H9 (cell line): ENCODE data around the gene ZNF627. TPM values are rescaled to one million over a fixed set of nuclear protein-coding genes. Genes with fewer than 3 reads are reported as not detected.

Source experiments
- DNase-seq: peaks from one replicate; pipeline ENCODE4 v3.0.0-alpha.2; 2017
- H2AFZ ChIP-seq: one replicate; pipeline ENCODE4 v1.6.1; 2013; ENCODE audit warnings: mild to moderate bottlenecking, low read length, control low read depth, moderate library complexity
- H2AK5ac ChIP-seq: 2 replicates; pipeline ENCODE4 v1.6.1; 2013; ENCODE audit warnings: low read length, control low read depth, mixed read lengths; ENCODE audit not compliant: insufficient read length
- H2BK120ac ChIP-seq: one replicate; pipeline ENCODE4 v1.6.1; 2013; ENCODE audit warnings: low read depth, mild to moderate bottlenecking, low read length, control low read depth, inconsistent platforms; ENCODE audit not compliant: poor library complexity, severe bottlenecking
- H2BK12ac ChIP-seq: 2 replicates; pipeline ENCODE4 v1.6.1; 2013; ENCODE audit warnings: low read length, control low read depth, mixed read lengths, low read depth; ENCODE audit not compliant: insufficient read length
- H2BK15ac ChIP-seq: 2 replicates; pipeline ENCODE4 v1.6.1; 2013; ENCODE audit warnings: low read depth, low read length, control low read depth
- H2BK20ac ChIP-seq: one replicate; pipeline ENCODE4 v1.6.1; 2013; ENCODE audit warnings: low read depth, mild to moderate bottlenecking, low read length, control low read depth, inconsistent platforms; ENCODE audit not compliant: poor library complexity, severe bottlenecking
- H2BK5ac ChIP-seq: 2 replicates; pipeline ENCODE4 v1.6.1; 2013; ENCODE audit warnings: low read length, control low read depth, mixed read lengths; ENCODE audit not compliant: insufficient read length
- H3K14ac ChIP-seq: 2 replicates; pipeline ENCODE4 v1.6.1; 2013; ENCODE audit warnings: low read length, control low read depth; ENCODE audit not compliant: insufficient read depth
- H3K18ac ChIP-seq: 2 replicates; pipeline ENCODE4 v1.6.1; 2013; ENCODE audit warnings: low read depth, mild to moderate bottlenecking, mixed read lengths, low read length, control low read depth; ENCODE audit not compliant: insufficient read length
- H3K23ac ChIP-seq: 2 replicates; pipeline ENCODE4 v1.6.1; 2013; ENCODE audit warnings: low read length, control low read depth, mixed read lengths, low read depth; ENCODE audit not compliant: insufficient read length
- H3K23me2 ChIP-seq: 2 replicates; pipeline ENCODE4 v1.6.1; 2013; ENCODE audit warnings: low read depth, mild to moderate bottlenecking, mixed read lengths, low read length, control low read depth; ENCODE audit not compliant: insufficient read length, poor library complexity, severe bottlenecking
- H3K27ac ChIP-seq: 2 replicates; pipeline ENCODE4 v1.5.1; 2013; ENCODE audit warnings: low read length, control low read depth, mixed read lengths, low read depth; ENCODE audit not compliant: insufficient read length
- H3K27me3 ChIP-seq: 2 replicates; pipeline ENCODE4 v1.6.1; 2013; ENCODE audit warnings: low read length, control low read depth, inconsistent platforms; ENCODE audit not compliant: insufficient read depth
- H3K4ac ChIP-seq: 2 replicates; pipeline ENCODE4 v1.6.1; 2013; ENCODE audit warnings: low read depth, mild to moderate bottlenecking, control low read depth, inconsistent platforms, low read length, moderate library complexity
- H3K4me1 ChIP-seq: 2 replicates; pipeline ENCODE4 v1.6.1; 2013; ENCODE audit warnings: low read length, control low read depth, inconsistent platforms; ENCODE audit not compliant: insufficient read depth
- H3K4me2 ChIP-seq: 2 replicates; pipeline ENCODE4 v1.6.1; 2013; ENCODE audit warnings: low read length, control low read depth, mixed read lengths; ENCODE audit not compliant: insufficient read length, insufficient read depth
- H3K56ac ChIP-seq: 2 replicates; pipeline ENCODE4 v1.6.1; 2013; ENCODE audit warnings: low read depth, mild to moderate bottlenecking, mixed read lengths, low read length, control low read depth; ENCODE audit not compliant: insufficient read length
- H3K79me1 ChIP-seq: 2 replicates; pipeline ENCODE4 v1.6.1; 2013; ENCODE audit warnings: low read depth, mild to moderate bottlenecking, moderate library complexity, low read length, control low read depth, inconsistent platforms; ENCODE audit not compliant: insufficient read depth, poor library complexity, severe bottlenecking
- H3K79me2 ChIP-seq: 2 replicates; pipeline ENCODE4 v1.6.1; 2013; ENCODE audit warnings: low read length, control low read depth, inconsistent platforms; ENCODE audit not compliant: insufficient read depth
- H3K9ac ChIP-seq: 2 replicates; pipeline ENCODE4 v1.6.1; 2013; ENCODE audit warnings: low read length, control low read depth, mixed read lengths; ENCODE audit not compliant: insufficient read length; ENCODE audit errors: extremely low read depth
- H3K9me3 ChIP-seq: one replicate; pipeline ENCODE4 v1.6.1; 2013; ENCODE audit warnings: low read depth, low read length, inconsistent platforms; ENCODE audit not compliant: control insufficient read depth
- H3T11ph ChIP-seq: one replicate; pipeline ENCODE4 v1.6.1; 2013; ENCODE audit warnings: mild to moderate bottlenecking, low read length, control low read depth, inconsistent platforms
- H4K20me1 ChIP-seq: one replicate; pipeline ENCODE4 v1.6.1; 2013; ENCODE audit not compliant: control insufficient read depth, insufficient read length, insufficient read depth
- H4K5ac ChIP-seq: 2 replicates; pipeline ENCODE4 v1.6.1; 2013; ENCODE audit warnings: low read depth, mild to moderate bottlenecking, mixed read lengths, low read length, control low read depth; ENCODE audit not compliant: insufficient read length
- H4K8ac ChIP-seq: replicated peaks from 2 replicates; pipeline ENCODE4 v1.6.1; 2013; ENCODE audit warnings: low read length, control low read depth, mixed read lengths, low read depth; ENCODE audit not compliant: insufficient read length
- H4K91ac ChIP-seq: 2 replicates; pipeline ENCODE4 v1.6.1; 2013; ENCODE audit warnings: low read depth, mild to moderate bottlenecking, moderate library complexity, mixed read lengths, low read length, control low read depth; ENCODE audit not compliant: insufficient read length
- H3K27ac Mint-ChIP-seq, 3 experiments: 2 replicates in 2 of 3; 3 replicates in 1 of 3; pipeline ENCODE4 v1.8.0; 2020 to 2021; ENCODE audit warnings: mixed read lengths in 3 of 3, mild to moderate bottlenecking in 1 of 3, moderate library complexity in 1 of 3
- H3K27me3 Mint-ChIP-seq: 2 replicates; pipeline ENCODE4 v1.8.0; 2021; ENCODE audit warnings: low read depth, mild to moderate bottlenecking, moderate library complexity, mixed read lengths
- H3K36me3 Mint-ChIP-seq, 3 experiments: 2 replicates in 2 of 3; 3 replicates in 1 of 3; pipeline ENCODE4 v1.8.0; 2020 to 2021; ENCODE audit warnings: low read depth in 3 of 3, mixed read lengths in 3 of 3; ENCODE audit not compliant: insufficient read depth in 1 of 3
- H3K4me1 Mint-ChIP-seq, 2 experiments: 2 replicates each; pipeline ENCODE4 v1.8.0; 2020; ENCODE audit warnings: mixed read lengths in 2 of 2
- H3K4me3 Mint-ChIP-seq, 2 experiments: 2 replicates in 1 of 2; 3 replicates in 1 of 2; pipeline ENCODE4 v1.8.0; 2020 to 2021; ENCODE audit warnings: mild to moderate bottlenecking in 2 of 2, mixed read lengths in 2 of 2, moderate library complexity in 1 of 2
- H3K9me3 Mint-ChIP-seq, 2 experiments: 2 replicates in 1 of 2; 3 replicates in 1 of 2; pipeline ENCODE4 v1.8.0; 2020; ENCODE audit warnings: mild to moderate bottlenecking in 2 of 2, mixed read lengths in 2 of 2, moderate library complexity in 1 of 2
- CTCF ChIP-seq: fragments of 200-600 bp; sonication (generic); conservative IDR thresholded peaks from 3 replicates; pipeline ENCODE4 v1.8.0; 2021; ENCODE audit warnings: antibody characterized with exemption, mild to moderate bottlenecking
- WGBS: extraction: QIAGEN DNeasy Blood & Tissue Kit; methylation state at CpG from one replicate; pipeline ENCODE4 v1.1.7; 2013; ENCODE audit warnings: missing lambda C conversion rate, low lambda C conversion rate, mixed read lengths; ENCODE audit not compliant: insufficient read length; ENCODE audit errors: extremely low coverage; 5-methylcytosine and 5-hydroxymethylcytosine counted together
- total RNA-seq: library from RNA; stranded (reverse); gene quantifications from 2 replicates; pipeline ENCODE4 v1.2.1, GENCODE V29; 2021

The ZNF627 gene
- total RNA-seq, 1 experiment from 2014 or later, result 12.8 TPM

- Histone ChIP-seq H3K14ac (0 out of 2 replicates have a peak within 1 kb of the TSS, but pooled peaks have one; percentile 28), H2AFZ (no peak within 1 kb of the TSS), H2AK5ac (no peak within 1 kb of the TSS), H2BK12ac (no peak within 1 kb of the TSS), H2BK15ac (no peak within 1 kb of the TSS), H3K4ac (no peak within 1 kb of the TSS), H3K27ac (no peak within 1 kb of the TSS), H4K91ac (no peak within 1 kb of the TSS), H3K4me2 (peak within 1 kb of the TSS; percentile 29), H3K56ac (no peak within 1 kb of the TSS), H3T11ph (no peak within 1 kb of the TSS), H3K23me2 (peaks cover 4% of the 10 kb centered on the region), H4K20me1 (no peaks in the 10 kb centered on the region), H3K27me3 (no peaks in the 10 kb centered on the region), H3K18ac (no peak within 1 kb of the TSS), H3K9ac (no peak within 1 kb of the TSS), H4K5ac (no peak within 1 kb of the TSS), H3K23ac (no peak within 1 kb of the TSS), H2BK5ac (no peak within 1 kb of the TSS), H2BK120ac (no peak within 1 kb of the TSS), H3K4me1 (no peaks in the 10 kb centered on the region), H4K8ac (no peak within 1 kb of the TSS), H3K79me2 (no peaks in the 10 kb centered on the region), H2BK20ac (no peak within 1 kb of the TSS), H3K79me1 (no peaks in the 10 kb centered on the region), H3K9me3 (no peaks in the 10 kb centered on the region)
- H3K27ac Mint-ChIP-seq, result no peak within 1 kb of the TSS; a peak in 1 of 7 replicates
- H3K4me1 Mint-ChIP-seq, result peaks cover 0 to 4% of the 10 kb centered on the region in 2 experiments; a peak in 3 of 4 replicates
- no peaks in the 10 kb centered on the region for H3K9me3 Mint-ChIP-seq
- WGBS, result no CpG with 5 or more reads among the region's 18 CpGs
- no peak for TF ChIP-seq CTCF
- peaks cover 6% of the 10 kb centered on the region for H3K27me3 Mint-ChIP-seq
- peak within 1 kb of the TSS; percentile 29 to 39; a peak in 4 of 5 replicates for H3K4me3 Mint-ChIP-seq
- no peaks in the 10 kb centered on the region for H3K36me3 Mint-ChIP-seq
- no peak for DNase-seq
Measured at GRCh38 chr19:11577451-11578257, 19.6 kb upstream of the ZNF627 start, which contains the start of gene ACP5. Gene ACP5, minus strand, starts transcription at chr19:11577645. Its CDS starts 328 bp downstream, at chr19:11577317.
